ENCODE measurements around the gene MXI1.

DNA sequence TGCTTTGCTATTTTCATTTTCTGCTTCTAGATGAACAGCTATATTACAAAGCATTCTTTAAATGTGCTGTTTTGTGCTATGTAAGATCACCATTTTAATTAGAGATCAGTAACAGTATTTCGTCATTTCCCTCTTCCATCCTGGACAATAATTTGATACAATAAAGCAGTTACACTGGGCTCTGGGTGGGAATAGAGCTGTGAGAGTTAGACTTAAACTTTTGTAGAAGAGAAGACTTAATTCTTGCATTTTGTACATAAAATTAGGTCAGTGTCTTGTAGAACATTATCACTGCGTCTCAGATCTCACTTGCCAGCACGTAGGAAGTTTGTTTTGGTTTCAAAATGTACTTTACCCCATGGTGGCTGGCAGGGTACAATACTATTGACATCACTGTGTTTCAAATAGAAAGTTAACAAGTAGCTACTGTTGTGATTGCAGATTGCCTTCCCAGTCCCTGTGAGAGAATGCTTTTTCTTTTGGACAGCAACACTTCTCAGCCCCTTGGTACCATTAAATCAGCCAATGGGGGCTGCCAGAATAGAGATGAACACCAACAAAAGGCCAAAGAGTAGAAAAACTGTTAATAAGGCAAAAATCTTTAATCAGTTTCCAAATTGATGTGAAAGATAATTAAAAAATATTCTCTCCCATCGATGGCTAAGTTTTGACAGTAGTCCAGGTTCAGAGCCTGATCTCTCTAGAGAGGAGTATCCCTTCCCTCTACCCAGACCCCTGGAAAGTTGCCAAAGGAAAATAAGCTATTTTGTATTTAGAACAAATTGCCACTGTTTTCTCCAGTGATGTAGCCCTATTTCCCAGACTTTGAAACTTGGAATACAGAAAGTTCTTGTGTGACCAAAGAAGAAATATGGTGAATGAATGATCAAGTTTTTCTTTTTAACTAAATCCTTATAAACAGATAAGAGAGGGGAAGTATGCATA lies 62.2 kb downstream of the MXI1 start:
- TF ChIP-seq, protein P1, sequence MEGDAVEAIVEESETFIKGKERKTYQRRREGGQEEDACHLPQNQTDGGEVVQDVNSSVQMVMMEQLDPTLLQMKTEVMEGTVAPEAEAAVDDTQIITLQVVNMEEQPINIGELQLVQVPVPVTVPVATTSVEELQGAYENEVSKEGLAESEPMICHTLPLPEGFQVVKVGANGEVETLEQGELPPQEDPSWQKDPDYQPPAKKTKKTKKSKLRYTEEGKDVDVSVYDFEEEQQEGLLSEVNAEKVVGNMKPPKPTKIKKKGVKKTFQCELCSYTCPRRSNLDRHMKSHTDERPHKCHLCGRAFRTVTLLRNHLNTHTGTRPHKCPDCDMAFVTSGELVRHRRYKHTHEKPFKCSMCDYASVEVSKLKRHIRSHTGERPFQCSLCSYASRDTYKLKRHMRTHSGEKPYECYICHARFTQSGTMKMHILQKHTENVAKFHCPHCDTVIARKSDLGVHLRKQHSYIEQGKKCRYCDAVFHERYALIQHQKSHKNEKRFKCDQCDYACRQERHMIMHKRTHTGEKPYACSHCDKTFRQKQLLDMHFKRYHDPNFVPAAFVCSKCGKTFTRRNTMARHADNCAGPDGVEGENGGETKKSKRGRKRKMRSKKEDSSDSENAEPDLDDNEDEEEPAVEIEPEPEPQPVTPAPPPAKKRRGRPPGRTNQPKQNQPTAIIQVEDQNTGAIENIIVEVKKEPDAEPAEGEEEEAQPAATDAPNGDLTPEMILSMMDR (IDR thresholded peaks at IDR 0.05), result no peak
- TF ChIP-seq POLR2A (IDR thresholded peaks at IDR 0.05), result no peak
